OCI-LY3 (cell line): Measurements from ENCODE around the gene FRMPD4.

Experiments used
- H2AFZ ChIP-seq: fragments of 200-600, 300-600 bp; shearing (Covaris generic); 2 replicates; pipeline ENCODE4 v1.6.0; 2014; ENCODE audit warnings: antibody characterized with exemption, low read depth, low read length
- H3K27ac ChIP-seq: fragments of 200-600, 300-600 bp; sonication (generic); 2 replicates; pipeline ENCODE4 v1.5.1; 2014; ENCODE audit warnings: mild to moderate bottlenecking, low read length, moderate library complexity, mixed read lengths
- H3K27me3 ChIP-seq: fragments of 200-600, 300-600 bp; sonication (generic); 2 replicates; pipeline ENCODE4 v1.6.1; 2014; ENCODE audit warnings: low read depth, low read length, mixed read lengths
- H3K36me3 ChIP-seq: fragments of 200-600, 300-600 bp; sonication (generic); replicated peaks from 2 replicates; pipeline ENCODE3; 2014; ENCODE audit warnings: low read depth, low read length, mixed read lengths
- H3K4me1 ChIP-seq: fragments of 300-600, 200-600 bp; sonication (generic); 2 replicates; pipeline ENCODE4 v1.6.1; 2014; ENCODE audit warnings: low read length, mixed read lengths
- H3K4me2 ChIP-seq: fragments of 200-600, 300-600 bp; sonication (generic); 2 replicates; pipeline ENCODE4 v1.6.1; 2014; ENCODE audit warnings: low read length, mixed read lengths
- H3K4me3 ChIP-seq: fragments of 300-600, 200-600 bp; sonication (generic); 2 replicates; pipeline ENCODE4 v1.5.1; 2014; ENCODE audit warnings: antibody characterized with exemption, mild to moderate bottlenecking, low read length, moderate library complexity
- H3K79me2 ChIP-seq: fragments of 300-600, 200-600 bp; shearing (Covaris generic); 2 replicates; pipeline ENCODE4 v1.6.1; 2014; ENCODE audit warnings: mild to moderate bottlenecking, low read length, mixed read lengths
- H3K9ac ChIP-seq: fragments of 300-600, 200-600 bp; shearing (Covaris generic); 2 replicates; pipeline ENCODE4 v1.6.0; 2014; ENCODE audit warnings: mild to moderate bottlenecking, low read length, moderate library complexity
- H3K9me3 ChIP-seq: fragments of 200-600, 300-600 bp; shearing (Covaris generic); 2 replicates; pipeline ENCODE4 v1.6.1; 2014; ENCODE audit warnings: low read length, mixed read lengths; ENCODE audit not compliant: insufficient read depth
- H4K20me1 ChIP-seq: fragments of 200-600, 300-600 bp; sonication (generic); 2 replicates; pipeline ENCODE4 v1.6.1; 2016; ENCODE audit warnings: low read length, mixed read lengths; ENCODE audit not compliant: insufficient read depth
- CTCF ChIP-seq: fragments of 200-600, 300-600 bp; sonication (generic); IDR thresholded peaks from 2 replicates; pipeline ENCODE4 v1.5.1; 2014; ENCODE audit warnings: antibody characterized with exemption, low read length, low read depth
- EZH2phosphoT487 ChIP-seq: fragments of 200-600 bp; shearing (Covaris generic); IDR thresholded peaks from 2 replicates; pipeline ENCODE4 v1.6.1; 2018; ENCODE audit warnings: antibody characterized with exemption, mixed run types, low read depth

FRMPD4 gene

GRCh38 chrX:12610079-12610478 is 471.8 kb downstream of the FRMPD4 start:
- Histone ChIP-seq H3K4me1 (peaks cover 46% of the 10 kb centered on the region), H3K79me2 (no peaks in the 10 kb centered on the region), H3K27me3 (peaks cover 7% of the 10 kb centered on the region), H3K36me3 (no peaks in the 10 kb centered on the region), H3K4me2 (peak overlapping the region; percentile 14; the same call in 1 of the 2 replicates), H3K27ac (no peak overlapping the region), H4K20me1 (no peaks in the 10 kb centered on the region), H3K9ac (no peak overlapping the region), H2AFZ (no peak overlapping the region), H3K4me3 (no peak overlapping the region), H3K9me3 (no peaks in the 10 kb centered on the region)
- TF ChIP-seq EZH2phosphoT487, result no peak
- no peak for TF ChIP-seq CTCF

- TF ChIP-seq CTCF, result no peak
- no peak for TF ChIP-seq EZH2phosphoT487
- H3K36me3 ChIP-seq, result no peaks in the 10 kb centered on the region
- H3K4me3 ChIP-seq, result no peak overlapping the region
Observed at GRCh38 chrX:12611471-12611870, 473.2 kb downstream of the FRMPD4 start.

GRCh38 chrX:12614266-12614665 is 476.0 kb downstream of the FRMPD4 start:
- H3K4me3 ChIP-seq, result no peak overlapping the region
- peaks cover 43% of the 10 kb centered on the region for H3K4me1 ChIP-seq
- TF ChIP-seq EZH2phosphoT487, result no peak
- no peak for TF ChIP-seq CTCF
- no peaks in the 10 kb centered on the region for H4K20me1 ChIP-seq
- H3K36me3 ChIP-seq, result no peaks in the 10 kb centered on the region
- no peak overlapping the region for H2AFZ ChIP-seq
- H3K27ac ChIP-seq, result no peak overlapping the region
- H3K27me3 ChIP-seq, result no peaks in the 10 kb centered on the region
- H3K4me2 ChIP-seq, result no peak overlapping the region
- H3K9ac ChIP-seq, result no peak overlapping the region
- no peaks in the 10 kb centered on the region for H3K79me2 ChIP-seq
- no peaks in the 10 kb centered on the region for H3K9me3 ChIP-seq

More at GRCh38 chrX:12611471-12611870, 473.2 kb downstream of the FRMPD4 start:
- Histone ChIP-seq H3K4me2 (peak overlapping the region; percentile 28; the same call in 1 of the 2 replicates), H3K79me2 (no peaks in the 10 kb centered on the region), H2AFZ (no peak overlapping the region), H3K9me3 (no peaks in the 10 kb centered on the region), H3K4me1 (peaks cover 51% of the 10 kb centered on the region), H4K20me1 (no peaks in the 10 kb centered on the region), H3K27me3 (peaks cover under 1% of the 10 kb centered on the region; the same call in 1 of the 2 replicates), H3K27ac (no peak overlapping the region), H3K9ac (no peak overlapping the region)

GRCh38 chrX:12615061-12615460 is 476.8 kb downstream of the FRMPD4 start:
- H3K4me3 ChIP-seq, result no peak overlapping the region
- H2AFZ ChIP-seq, result no peak overlapping the region
- no peak overlapping the region for H3K27ac ChIP-seq
- no peak overlapping the region for H3K4me2 ChIP-seq
- no peaks in the 10 kb centered on the region for H3K9me3 ChIP-seq
- no peaks in the 10 kb centered on the region for H3K27me3 ChIP-seq
- TF ChIP-seq EZH2phosphoT487 (no peak), CTCF (no peak)
- no peaks in the 10 kb centered on the region for H3K79me2 ChIP-seq
- no peaks in the 10 kb centered on the region for H3K36me3 ChIP-seq
- no peaks in the 10 kb centered on the region for H4K20me1 ChIP-seq
- H3K4me1 ChIP-seq, result peaks cover 37% of the 10 kb centered on the region
- no peak overlapping the region for H3K9ac ChIP-seq
